NT2/D1 (cell line): ENCODE results near the gene TBX4.

Source experiments
- YY1 ChIP-seq: IDR thresholded peaks from 2 replicates; pipeline ENCODE4 v1.6.1; 2011; ENCODE audit not compliant: insufficient read length, insufficient read depth
- ZNF274 ChIP-seq: IDR thresholded peaks from 2 replicates; pipeline ENCODE4 v1.6.1; 2011; ENCODE audit warnings: mild to moderate bottlenecking, low read depth, low read length

DNA sequence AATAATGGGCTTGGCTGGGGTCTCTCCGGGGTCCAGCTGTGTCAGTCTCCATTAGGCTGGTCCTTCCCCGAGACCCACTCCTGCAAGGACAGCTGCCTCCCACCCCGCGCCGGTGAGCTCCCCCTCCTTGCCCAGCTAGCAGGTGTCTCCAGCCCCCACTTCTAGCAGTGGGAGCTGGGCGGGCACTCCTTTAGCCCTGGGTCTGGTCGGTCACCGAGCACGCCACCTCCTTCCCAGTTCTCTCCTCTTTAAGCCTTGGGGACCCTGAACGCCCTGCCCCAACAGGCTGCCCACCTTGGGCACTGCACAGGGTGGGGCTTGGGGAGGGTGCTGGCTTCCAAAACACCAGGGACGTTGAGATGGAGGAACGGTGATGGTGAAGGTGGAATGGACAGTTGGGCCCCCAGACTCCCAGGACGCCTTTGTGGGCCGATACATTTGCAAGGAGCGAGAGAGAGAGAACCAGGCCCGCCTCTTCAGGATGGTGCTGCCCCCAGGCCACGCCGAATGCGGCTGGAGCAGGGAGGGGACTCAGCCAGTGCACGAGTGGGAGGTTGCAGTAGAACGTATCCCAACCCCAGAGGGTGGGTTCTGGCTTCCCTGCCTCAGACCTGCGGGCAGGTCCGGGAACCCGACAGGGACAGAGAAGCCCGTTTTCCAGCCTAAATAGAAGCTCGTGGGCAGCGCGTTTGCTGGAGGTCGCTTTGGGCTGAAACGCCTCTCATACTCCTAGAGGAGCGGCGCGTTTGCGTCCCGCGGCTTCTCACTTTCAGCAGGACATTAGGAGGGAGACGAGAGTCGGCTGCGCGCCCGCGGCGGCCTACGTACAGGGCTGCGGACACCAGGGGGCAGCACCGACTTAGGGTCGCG, 41.8 kb upstream of the TBX4 start:
- TF ChIP-seq ZNF274 (no peak), YY1 (no peak)
